OCI-LY1 (cell line): ENCODE data around the gene AIF1.

Experiments
- H2AFZ ChIP-seq: fragments of 200-600 bp; sonication (generic), shearing (Covaris generic); 2 replicates; pipeline ENCODE4 v1.6.0; 2014; ENCODE audit warnings: antibody characterized with exemption, mild to moderate bottlenecking, low read length
- H3F3A ChIP-seq: fragments of 200-600 bp; sonication (generic), shearing (Covaris generic); 2 replicates; pipeline ENCODE4 v1.6.0; 2014; ENCODE audit warnings: mild to moderate bottlenecking, antibody characterized with exemption, low read length, moderate library complexity; ENCODE audit not compliant: insufficient read depth
- H3K27ac ChIP-seq: fragments of 200-600 bp; sonication (generic); 2 replicates; pipeline ENCODE4 v1.5.1; 2014; ENCODE audit warnings: low read length, mixed run types, mild to moderate bottlenecking, low read depth; ENCODE audit not compliant: poor library complexity, severe bottlenecking
- H3K27me3 ChIP-seq: fragments of 200-600 bp; sonication (generic); 2 replicates; pipeline ENCODE4 v1.6.0; 2014; ENCODE audit warnings: antibody characterized with exemption, mild to moderate bottlenecking, low read length, moderate library complexity; ENCODE audit not compliant: insufficient read depth
- H3K36me3 ChIP-seq: fragments of 200-600 bp; sonication (generic); 2 replicates; pipeline ENCODE4 v1.6.1; 2014; ENCODE audit warnings: mild to moderate bottlenecking, antibody characterized with exemption, low read length, moderate library complexity, mixed read lengths; ENCODE audit not compliant: insufficient read depth
- H3K4me1 ChIP-seq: fragments of 200-600 bp; sonication (generic); 2 replicates; pipeline ENCODE4 v1.5.1; 2014; ENCODE audit warnings: mild to moderate bottlenecking, low read length, moderate library complexity; ENCODE audit not compliant: insufficient read depth, severe bottlenecking
- H3K4me2 ChIP-seq: fragments of 200-600 bp; sonication (generic), shearing (Covaris generic); 2 replicates; pipeline ENCODE4 v1.6.1; 2014; ENCODE audit warnings: low read length
- H3K4me3 ChIP-seq: fragments of 200-600 bp; sonication (generic); 2 replicates; pipeline ENCODE4 v1.5.1; 2014; ENCODE audit warnings: low read length, low read depth, mild to moderate bottlenecking, mixed read lengths; ENCODE audit not compliant: poor library complexity, severe bottlenecking
- H3K79me2 ChIP-seq: fragments of 200-600 bp; shearing (Covaris generic); 2 replicates; pipeline ENCODE4 v1.6.1; 2016; ENCODE audit warnings: mixed run types, low read length, mixed read lengths; ENCODE audit not compliant: insufficient read depth
- H3K9ac ChIP-seq: fragments of 200-600 bp; sonication (generic), shearing (Covaris generic); 2 replicates; pipeline ENCODE4 v1.6.1; 2014; ENCODE audit warnings: mild to moderate bottlenecking, low read length, mixed read lengths
- H3K9me2 ChIP-seq: fragments of 200-600 bp; sonication (generic), shearing (Covaris generic); 2 replicates; pipeline ENCODE4 v1.6.1; 2014; ENCODE audit warnings: low read depth, mild to moderate bottlenecking, low read length, mixed read lengths
- H3K9me3 ChIP-seq: fragments of 200-600 bp; shearing (Covaris generic); 2 replicates; pipeline ENCODE4 v1.6.1; 2014; ENCODE audit warnings: low read length, mixed read lengths
- H4K20me1 ChIP-seq: fragments of 200-600 bp; sonication (generic), shearing (Covaris generic); 2 replicates; pipeline ENCODE4 v1.6.0; 2016; ENCODE audit warnings: mild to moderate bottlenecking, low read length; ENCODE audit not compliant: insufficient read depth
- CTCF ChIP-seq: fragments of 200-600 bp; sonication (generic), shearing (Covaris generic); IDR thresholded peaks from 2 replicates; pipeline ENCODE4 v1.5.1; 2017; ENCODE audit warnings: mild to moderate bottlenecking, antibody characterized with exemption, low read length, moderate library complexity, mixed read lengths
- EZH2 ChIP-seq: fragments of 200-600 bp; sonication (generic), shearing (Covaris generic); IDR thresholded peaks from 2 replicates; pipeline ENCODE4 v1.8.0; 2017; ENCODE audit warnings: borderline replicate concordance, mixed run types, mild to moderate bottlenecking, antibody characterized with exemption, low read length, moderate library complexity, mixed read lengths

AIF1 gene

GRCh38 chr6:31657406-31658157 is 42.5 kb downstream of the AIF1 start:
- Histone ChIP-seq H4K20me1 (no peaks in the 10 kb centered on the region), H3K79me2 (peaks cover 6% of the 10 kb centered on the region; the same call in 1 of the 2 replicates), H3K27ac (no peak overlapping the region), H3F3A (no peaks in the 10 kb centered on the region), H3K27me3 (no peaks in the 10 kb centered on the region), H3K9ac (no peak overlapping the region), H3K4me3 (no peak overlapping the region), H3K9me3 (no peaks in the 10 kb centered on the region), H3K4me2 (0 out of 2 replicates have a peak overlapping the region, but pooled peaks have one; percentile 0), H3K4me1 (peaks cover 48% of the 10 kb centered on the region), H2AFZ (no peak overlapping the region), H3K36me3 (peaks cover 10% of the 10 kb centered on the region; the same call in 1 of the 2 replicates), H3K9me2 (no peaks in the 10 kb centered on the region)
- TF ChIP-seq EZH2: no peak
- TF ChIP-seq CTCF: no peak

- Histone ChIP-seq H4K20me1 (no peaks in the 10 kb centered on the region), H3K4me1 (peaks cover 53% of the 10 kb centered on the region), H3K79me2 (peaks cover 6% of the 10 kb centered on the region; the same call in 1 of the 2 replicates), H3K27ac (no peak overlapping the region), H3K9me2 (no peaks in the 10 kb centered on the region), H2AFZ (no peak overlapping the region), H3K9ac (no peak overlapping the region), H3F3A (no peaks in the 10 kb centered on the region), H3K9me3 (no peaks in the 10 kb centered on the region), H3K4me3 (no peak overlapping the region), H3K27me3 (no peaks in the 10 kb centered on the region), H3K4me2 (peak overlapping the region; percentile 0; the same call in 1 of the 2 replicates), H3K36me3 (peaks cover 11% of the 10 kb centered on the region; the same call in 1 of the 2 replicates)
- TF ChIP-seq CTCF (no peak), EZH2 (no peak)
Measured at GRCh38 chr6:31658158-31658688, 43.2 kb downstream of the AIF1 start.

GRCh38 chr6:31658983-31659648 is 44.1 kb downstream of the AIF1 start:
- Histone ChIP-seq H3K4me1 (peaks cover 56% of the 10 kb centered on the region), H2AFZ (no peak overlapping the region), H3K27me3 (no peaks in the 10 kb centered on the region), H4K20me1 (no peaks in the 10 kb centered on the region), H3F3A (no peaks in the 10 kb centered on the region), H3K9me2 (no peaks in the 10 kb centered on the region), H3K79me2 (peaks cover 13% of the 10 kb centered on the region; the same call in 1 of the 2 replicates), H3K9me3 (no peaks in the 10 kb centered on the region), H3K9ac (peak overlapping the region; percentile 94; the same call in 1 of the 2 replicates), H3K4me3 (peak overlapping the region; percentile 89), H3K27ac (no peak overlapping the region), H3K4me2 (peak overlapping the region; percentile 97), H3K36me3 (peaks cover 17% of the 10 kb centered on the region; the same call in 1 of the 2 replicates)
- TF ChIP-seq CTCF (no peak), EZH2 (no peak)
